ENCODE results near the gene ZNF169. TPM values are rescaled to one million over a fixed set of nuclear protein-coding genes. Genes with fewer than 3 reads are reported as not detected.
A peak's percentile ranks its signal among the peaks of the same experiment; 100 is the strongest.
"Not testable (repeated sequence)": the region's sequence is repeated elsewhere in the genome, so short reads cannot be mapped to it uniquely, and the experiment has no call there.

Gene ZNF169
- polyA plus RNA-seq, 4 donors = 0.81 to 8.0 (median 2.6) TPM

GRCh38 chr9:94300470-94301301, 41.6 kb downstream of the ZNF169 start:
- Histone ChIP-seq H3K9me3 (ENCODE audit: control insufficient read depth in 2 of 2, insufficient read depth in 1 of 2, low read depth in 1 of 2, low read length in 1 of 2) (peaks cover 0 to 2% of the 10 kb centered on the region in 2 donors), H3K27me3 (ENCODE audit: control insufficient read depth in 3 of 3, insufficient read depth in 3 of 3, low read length in 3 of 3) (peaks cover 0 to 2% (median 0%) of the 10 kb centered on the region in 3 donors), H3K27ac (ENCODE audit: low read depth in 1 of 3, low read length in 2 of 3) (peak overlapping the region in 2 of 3 donors; percentile 27 to 88), H3K4me1 (ENCODE audit: control insufficient read depth in 3 of 3, insufficient read depth in 2 of 3, low read depth in 1 of 3, low read length in 2 of 3) (peaks cover 0 to 4% (median 0%) of the 10 kb centered on the region in 3 donors), H3K4me3 (ENCODE audit: low read depth in 1 of 3, low read length in 3 of 3) (no peak overlapping the region), H3K36me3 (ENCODE audit: control insufficient read depth in 3 of 3, insufficient read depth in 2 of 3, low read depth in 1 of 3, low read length in 3 of 3) (peaks cover 0 to 12% (median 0%) of the 10 kb centered on the region in 3 donors)
- WGBS, 3 donors = 56 to 88% (median 68%) methylated on average over 20 of the region's 20 CpGs
- DNase-seq = peak in 1 of 2 donors; percentile 96
- no peak for FAIRE-seq

GRCh38 chr9:94301583-94301982, 42.5 kb downstream of the ZNF169 start:
- no peak overlapping the region for H3K27ac ChIP-seq (ENCODE audit: low read depth in 1 of 3, low read length in 2 of 3)
- no peak for FAIRE-seq
- H3K9me3 ChIP-seq (ENCODE audit: control insufficient read depth in 2 of 2, insufficient read depth in 1 of 2, low read depth in 1 of 2, low read length in 1 of 2) = peaks cover 0 to 2% of the 10 kb centered on the region in 2 donors
- H3K4me3 ChIP-seq (ENCODE audit: low read depth in 1 of 3, low read length in 3 of 3) = no peak overlapping the region
- WGBS, 3 donors = 83 to 90% (median 84%) methylated on average over 5 of the region's 5 CpGs
- H3K4me1 ChIP-seq (ENCODE audit: control insufficient read depth in 3 of 3, insufficient read depth in 2 of 3, low read depth in 1 of 3, low read length in 2 of 3) = peaks cover 0 to 4% (median 0%) of the 10 kb centered on the region in 3 donors
- no peak for DNase-seq
- H3K27me3 ChIP-seq (ENCODE audit: control insufficient read depth in 3 of 3, insufficient read depth in 3 of 3, low read length in 3 of 3) = peaks cover 0 to 2% (median 0%) of the 10 kb centered on the region in 3 donors
- H3K36me3 ChIP-seq (ENCODE audit: control insufficient read depth in 3 of 3, insufficient read depth in 2 of 3, low read depth in 1 of 3, low read length in 3 of 3) = peaks cover 0 to 12% (median 0%) of the 10 kb centered on the region in 3 donors

DNA sequence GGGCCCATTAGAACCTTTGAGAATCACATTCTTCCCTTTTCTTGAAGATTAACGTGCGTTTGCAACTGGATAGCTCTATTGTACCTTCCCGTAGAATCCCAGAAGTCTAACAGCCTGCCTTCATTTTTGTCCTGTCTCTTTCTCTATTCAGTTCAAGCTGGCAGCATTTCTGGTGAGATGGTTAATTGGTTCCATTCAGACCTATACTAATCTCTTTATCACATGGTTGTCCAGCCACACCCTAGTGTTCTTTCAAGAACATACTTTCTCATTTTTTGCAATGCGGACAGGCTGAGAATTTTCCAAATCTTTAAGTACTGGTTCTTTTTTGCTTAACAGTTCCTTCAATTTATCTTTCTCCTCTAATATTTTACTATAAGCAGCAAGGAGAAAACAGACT, 43.3 kb downstream of the ZNF169 start:
- peaks cover 0 to 2% of the 10 kb centered on the region in 2 donors for H3K9me3 ChIP-seq (ENCODE audit: control insufficient read depth in 2 of 2, insufficient read depth in 1 of 2, low read depth in 1 of 2, low read length in 1 of 2)
- peaks cover 0 to 4% (median 0%) of the 10 kb centered on the region in 3 donors for H3K4me1 ChIP-seq (ENCODE audit: control insufficient read depth in 3 of 3, insufficient read depth in 2 of 3, low read depth in 1 of 3, low read length in 2 of 3)
- peaks cover 0 to 12% (median 0%) of the 10 kb centered on the region in 3 donors for H3K36me3 ChIP-seq (ENCODE audit: control insufficient read depth in 3 of 3, insufficient read depth in 2 of 3, low read depth in 1 of 3, low read length in 3 of 3)
- no peak overlapping the region for H3K27ac ChIP-seq (ENCODE audit: low read depth in 1 of 3, low read length in 2 of 3)
- FAIRE-seq (no peak), DNase-seq (no peak)
- no peak overlapping the region for H3K4me3 ChIP-seq (ENCODE audit: low read depth in 1 of 3, low read length in 3 of 3)
- WGBS, 3 donors = 93 to 96% (median 96%) methylated on average over 4 of the region's 4 CpGs
- H3K27me3 ChIP-seq (ENCODE audit: control insufficient read depth in 3 of 3, insufficient read depth in 3 of 3, low read length in 3 of 3) = peaks cover 0 to 2% (median 0%) of the 10 kb centered on the region in 3 donors

- FAIRE-seq (no peak), DNase-seq (no peak)
- peaks cover 0 to 4% (median 0%) of the 10 kb centered on the region in 3 donors for H3K4me1 ChIP-seq (ENCODE audit: control insufficient read depth in 3 of 3, insufficient read depth in 2 of 3, low read depth in 1 of 3, low read length in 2 of 3)
- H3K9me3 ChIP-seq (ENCODE audit: control insufficient read depth in 2 of 2, insufficient read depth in 1 of 2, low read depth in 1 of 2, low read length in 1 of 2) = peaks cover 0 to 2% of the 10 kb centered on the region in 2 donors
- H3K4me3 ChIP-seq (ENCODE audit: low read depth in 1 of 3, low read length in 3 of 3) = no peak overlapping the region
- peaks cover 0 to 2% (median 0%) of the 10 kb centered on the region in 3 donors for H3K27me3 ChIP-seq (ENCODE audit: control insufficient read depth in 3 of 3, insufficient read depth in 3 of 3, low read length in 3 of 3)
- peaks cover 0 to 9% (median 0%) of the 10 kb centered on the region in 3 donors for H3K36me3 ChIP-seq (ENCODE audit: control insufficient read depth in 3 of 3, insufficient read depth in 2 of 3, low read depth in 1 of 3, low read length in 3 of 3)
- H3K27ac ChIP-seq (ENCODE audit: low read depth in 1 of 3, low read length in 2 of 3) = no peak overlapping the region
Measured at GRCh38 chr9:94303321-94303720, 44.2 kb downstream of the ZNF169 start.

- FAIRE-seq; H3K4me3 ChIP-seq (ENCODE audit: low read depth in 1 of 3, low read length in 3 of 3): not testable (repeated sequence)
- WGBS, 3 donors = 92 to 95% methylated on average over 2 to 5 of the region's 15 CpGs; no CpG with 5 or more reads in 1 of the 3 donors
Measured at GRCh38 chr9:94315034-94315984, 56.2 kb downstream of the ZNF169 start.

GRCh38 chr9:94316236-94316635, 57.1 kb downstream of the ZNF169 start:
- H3K27ac ChIP-seq (ENCODE audit: low read depth in 1 of 3, low read length in 2 of 3); H3K9me3 ChIP-seq (ENCODE audit: control insufficient read depth in 2 of 2, insufficient read depth in 1 of 2, low read depth in 1 of 2, low read length in 1 of 2); FAIRE-seq; H3K27me3 ChIP-seq (ENCODE audit: control insufficient read depth in 3 of 3, insufficient read depth in 3 of 3, low read length in 3 of 3); DNase-seq; H3K4me3 ChIP-seq (ENCODE audit: low read depth in 1 of 3, low read length in 3 of 3); H3K36me3 ChIP-seq (ENCODE audit: control insufficient read depth in 3 of 3, insufficient read depth in 2 of 3, low read depth in 1 of 3, low read length in 3 of 3); H3K4me1 ChIP-seq (ENCODE audit: control insufficient read depth in 3 of 3, insufficient read depth in 2 of 3, low read depth in 1 of 3, low read length in 2 of 3): not testable (repeated sequence)
- WGBS, 3 donors = 37% methylated on average over 2 of the region's 5 CpGs; no CpG with 5 or more reads in 2 of the 3 donors

More at GRCh38 chr9:94315034-94315984, 56.2 kb downstream of the ZNF169 start:
- DNase-seq; H3K4me1 ChIP-seq (ENCODE audit: control insufficient read depth in 3 of 3, insufficient read depth in 2 of 3, low read depth in 1 of 3, low read length in 2 of 3); H3K36me3 ChIP-seq (ENCODE audit: control insufficient read depth in 3 of 3, insufficient read depth in 2 of 3, low read depth in 1 of 3, low read length in 3 of 3); H3K9me3 ChIP-seq (ENCODE audit: control insufficient read depth in 2 of 2, insufficient read depth in 1 of 2, low read depth in 1 of 2, low read length in 1 of 2); H3K27ac ChIP-seq (ENCODE audit: low read depth in 1 of 3, low read length in 2 of 3); H3K27me3 ChIP-seq (ENCODE audit: control insufficient read depth in 3 of 3, insufficient read depth in 3 of 3, low read length in 3 of 3): not testable (repeated sequence)

DNA sequence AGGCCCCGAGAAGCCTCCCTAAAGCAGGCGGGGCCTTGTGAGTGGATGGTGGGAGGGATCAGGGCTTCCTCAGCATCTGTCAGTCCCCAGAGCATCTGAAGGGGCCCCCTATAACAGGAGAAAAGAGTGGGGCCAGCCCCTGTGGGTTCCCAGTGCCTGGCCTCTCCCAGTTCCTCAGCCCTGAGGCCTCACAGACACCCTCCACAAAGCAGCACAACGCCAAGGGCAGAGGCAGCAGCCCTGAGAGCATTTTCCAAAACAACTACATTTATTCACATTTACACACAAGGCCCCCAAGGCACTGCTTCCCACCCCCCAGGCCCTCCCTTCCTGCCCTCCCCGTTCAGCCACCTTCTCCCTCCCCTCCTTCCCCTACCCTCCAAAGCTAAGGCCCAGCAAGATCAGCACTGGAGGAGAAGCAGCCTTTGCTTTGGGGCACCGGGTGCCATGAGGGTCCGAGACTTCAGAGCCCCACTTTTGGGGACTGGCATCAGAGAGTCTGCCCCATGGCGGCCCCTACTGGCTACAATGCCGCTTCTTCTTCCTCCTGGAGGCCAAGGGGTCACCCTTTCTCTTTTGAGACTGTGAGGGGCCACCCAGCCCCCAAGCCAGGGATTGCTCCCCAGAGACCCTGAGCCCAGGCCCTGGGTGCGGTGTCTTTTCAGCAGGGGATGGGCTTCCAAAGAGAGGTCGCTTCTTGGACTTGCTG, 59.0 kb downstream of the ZNF169 start:
- not testable (repeated sequence) for DNase-seq; FAIRE-seq; H3K4me3 ChIP-seq (ENCODE audit: low read depth in 1 of 3, low read length in 3 of 3); H3K9me3 ChIP-seq (ENCODE audit: control insufficient read depth in 2 of 2, insufficient read depth in 1 of 2, low read depth in 1 of 2, low read length in 1 of 2); H3K4me1 ChIP-seq (ENCODE audit: control insufficient read depth in 3 of 3, insufficient read depth in 2 of 3, low read depth in 1 of 3, low read length in 2 of 3); H3K27ac ChIP-seq (ENCODE audit: low read depth in 1 of 3, low read length in 2 of 3); H3K27me3 ChIP-seq (ENCODE audit: control insufficient read depth in 3 of 3, insufficient read depth in 3 of 3, low read length in 3 of 3); H3K36me3 ChIP-seq (ENCODE audit: control insufficient read depth in 3 of 3, insufficient read depth in 2 of 3, low read depth in 1 of 3, low read length in 3 of 3)
- 80% methylated on average over 1 of the region's 10 CpGs; no CpG with 5 or more reads in 2 of the 3 donors for WGBS, 3 donors

Measured in small intestine (tissue), 7 donors.